ENCODE data around the gene SEMA3C. TPM values are rescaled to one million over a fixed set of nuclear protein-coding genes. Genes with fewer than 3 reads are reported as not detected.

SEMA3C gene
- total RNA-seq, 2 experiments from 2014 or later: not detected

- DNase-seq: no peak
- H3K27me3 Mint-ChIP-seq: no peaks in the 10 kb centered on the region
- ChIA-PET CTCF (no interaction called here), POLR2A (no interaction called here)
- H3K4me3 Mint-ChIP-seq: no peak overlapping the region
- H3K27ac Mint-ChIP-seq: no peak overlapping the region
- H3K4me1 Mint-ChIP-seq: no peaks in the 10 kb centered on the region
- peaks cover 10% of the 10 kb centered on the region for H3K9me3 Mint-ChIP-seq
- no peaks in the 10 kb centered on the region for H3K36me3 Mint-ChIP-seq (ENCODE audit: low read depth)
Observed at GRCh38 chr7:80752954-80753690, 165.7 kb downstream of the SEMA3C start.

- no peak overlapping the region for H3K27ac Mint-ChIP-seq
- no peak overlapping the region for H3K4me3 Mint-ChIP-seq
- POLR2A ChIA-PET: no interaction called here
Observed at GRCh38 chr7:80749270-80749669, 169.6 kb downstream of the SEMA3C start.

GRCh38 chr7:80748363-80749042, 170.3 kb downstream of the SEMA3C start:
- no peak overlapping the region for H3K4me3 Mint-ChIP-seq
- H3K4me1 Mint-ChIP-seq: no peaks in the 10 kb centered on the region
- ChIA-PET POLR2A (no interaction called here), CTCF (no interaction called here)
- H3K27me3 Mint-ChIP-seq: no peaks in the 10 kb centered on the region
- no peaks in the 10 kb centered on the region for H3K36me3 Mint-ChIP-seq (ENCODE audit: low read depth)
- DNase-seq: no peak
- no peak overlapping the region for H3K27ac Mint-ChIP-seq
- peaks cover 2% of the 10 kb centered on the region for H3K9me3 Mint-ChIP-seq

More at GRCh38 chr7:80749270-80749669, 169.6 kb downstream of the SEMA3C start:
- H3K4me1 Mint-ChIP-seq: no peaks in the 10 kb centered on the region
- CTCF ChIA-PET: no interaction called here
- H3K9me3 Mint-ChIP-seq: peaks cover 2% of the 10 kb centered on the region
- H3K36me3 Mint-ChIP-seq (ENCODE audit: low read depth): no peaks in the 10 kb centered on the region
- DNase-seq: no peak
- no peaks in the 10 kb centered on the region for H3K27me3 Mint-ChIP-seq

GRCh38 chr7:80740778-80741545, 177.9 kb downstream of the SEMA3C start:
- no peak overlapping the region for H3K4me3 Mint-ChIP-seq
- H3K4me1 Mint-ChIP-seq: no peaks in the 10 kb centered on the region
- DNase-seq: no peak
- H3K27me3 Mint-ChIP-seq: no peaks in the 10 kb centered on the region
- POLR2A ChIA-PET: no interaction called here
- CTCF ChIA-PET: no interaction called here
- no peak overlapping the region for H3K27ac Mint-ChIP-seq
- no peaks in the 10 kb centered on the region for H3K36me3 Mint-ChIP-seq (ENCODE audit: low read depth)
- H3K9me3 Mint-ChIP-seq: peaks cover under 1% of the 10 kb centered on the region

DNA sequence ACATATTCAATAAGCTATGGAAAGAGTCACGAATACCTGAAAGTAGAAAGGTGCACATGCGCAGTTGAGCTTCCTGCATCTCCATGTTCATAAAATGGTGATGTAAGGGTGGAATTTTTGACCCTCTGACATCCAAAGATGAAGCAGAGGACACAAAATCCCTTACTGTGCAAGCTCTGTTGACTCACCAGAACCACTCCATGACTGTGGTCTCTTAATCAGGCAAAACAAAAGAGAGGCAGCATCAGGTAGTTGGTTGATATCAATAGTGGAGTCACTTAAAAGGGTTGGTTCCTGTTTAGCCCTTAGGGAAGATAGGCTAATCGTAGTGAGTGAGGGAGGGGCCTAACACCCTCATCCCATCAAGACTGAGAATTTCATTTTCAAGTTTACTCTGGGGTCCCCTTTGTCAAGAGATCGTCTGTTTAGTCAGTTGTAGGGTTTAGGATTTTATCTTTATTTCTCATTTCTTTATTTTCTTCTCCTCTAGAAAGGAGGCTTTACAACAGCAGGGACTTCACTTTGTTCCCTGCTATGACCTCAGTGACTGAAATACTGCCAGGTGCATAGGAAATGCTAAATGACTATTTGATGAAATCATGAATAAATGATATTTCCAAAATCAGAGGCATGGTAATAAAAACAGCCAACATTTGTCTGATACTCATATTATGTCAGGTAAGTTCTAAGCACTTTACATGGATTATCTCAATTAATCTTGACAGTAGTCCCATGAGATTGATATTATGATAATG, 182.3 kb downstream of the SEMA3C start:
- POLR2A ChIA-PET: no interaction called here

DNA sequence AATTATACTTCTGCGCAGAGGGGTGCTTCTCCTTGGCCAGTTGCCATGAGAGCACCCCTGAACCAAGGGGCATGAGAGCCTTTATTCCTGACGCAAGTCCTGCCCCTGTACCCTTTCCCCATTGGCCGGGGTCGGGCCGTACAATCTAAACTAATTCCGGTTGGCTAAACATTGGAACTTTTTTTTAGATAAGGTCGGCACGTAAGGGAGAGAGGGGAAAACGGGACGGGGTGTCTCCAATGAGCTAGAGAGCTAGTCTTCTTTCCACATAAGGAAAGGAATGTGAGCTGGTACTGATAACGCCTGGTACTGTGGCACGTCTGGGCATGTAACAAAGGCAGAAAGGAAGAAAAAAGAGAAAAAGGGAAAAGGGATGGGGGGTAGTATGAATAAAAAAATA, 183.5 kb downstream of the SEMA3C start:
- no peak for DNase-seq
- Mint-ChIP-seq H3K27ac (no peak overlapping the region), H3K4me3 (no peak overlapping the region), H3K9me3 (peaks cover 6% of the 10 kb centered on the region), H3K4me1 (no peaks in the 10 kb centered on the region), H3K27me3 (no peaks in the 10 kb centered on the region), H3K36me3 (ENCODE audit: low read depth) (no peaks in the 10 kb centered on the region)
- CTCF ChIA-PET: no interaction called here
- POLR2A ChIA-PET: no interaction called here

More for the DNA sequence above, 182.3 kb downstream of the SEMA3C start:
- Mint-ChIP-seq H3K36me3 (ENCODE audit: low read depth) (no peaks in the 10 kb centered on the region), H3K4me1 (no peaks in the 10 kb centered on the region), H3K27me3 (no peaks in the 10 kb centered on the region), H3K9me3 (peaks cover 6% of the 10 kb centered on the region), H3K4me3 (no peak overlapping the region), H3K27ac (no peak overlapping the region)
- CTCF ChIA-PET: no interaction called here
- DNase-seq: no peak

- CTCF ChIA-PET: no interaction called here
- H3K27ac Mint-ChIP-seq: no peak overlapping the region
- H3K36me3 Mint-ChIP-seq (ENCODE audit: low read depth): no peaks in the 10 kb centered on the region
Observed at GRCh38 chr7:80734011-80734410, 184.8 kb downstream of the SEMA3C start.

DNA sequence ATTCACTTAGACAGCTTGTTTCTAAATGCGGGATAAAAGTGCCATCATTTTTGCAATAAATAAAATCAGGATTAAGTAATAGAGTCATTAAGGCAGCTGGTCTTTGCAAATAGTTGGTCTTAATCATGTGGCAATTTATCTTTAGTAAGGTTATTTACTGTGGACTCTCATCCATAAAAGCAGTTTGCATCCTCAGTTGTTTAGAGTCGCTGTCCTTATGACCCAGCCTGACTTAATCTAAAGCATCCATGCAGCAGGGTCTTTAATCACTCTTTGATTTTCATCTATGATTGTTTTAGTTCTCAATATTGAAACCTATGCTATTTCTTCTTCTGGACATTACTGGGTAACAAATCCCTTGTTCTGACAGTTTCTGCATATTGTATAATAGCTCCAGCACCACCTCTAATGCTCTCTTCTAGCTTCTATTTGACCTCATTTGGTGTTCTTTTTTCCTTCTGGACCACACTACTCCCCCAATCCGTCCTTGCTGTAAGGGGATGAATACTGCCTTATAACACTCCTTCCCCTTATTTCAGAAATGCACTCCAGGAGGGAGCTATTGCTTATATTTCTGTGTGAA, 185.4 kb downstream of the SEMA3C start:
- H3K36me3 Mint-ChIP-seq (ENCODE audit: low read depth): no peaks in the 10 kb centered on the region
- no peak for DNase-seq
- CTCF ChIA-PET: no interaction called here
- H3K27ac Mint-ChIP-seq: no peak overlapping the region
- H3K9me3 Mint-ChIP-seq: peaks cover 6% of the 10 kb centered on the region
- H3K27me3 Mint-ChIP-seq: no peaks in the 10 kb centered on the region
- no peaks in the 10 kb centered on the region for H3K4me1 Mint-ChIP-seq
- POLR2A ChIA-PET: no interaction called here
- H3K4me3 Mint-ChIP-seq: no peak overlapping the region

More at GRCh38 chr7:80734011-80734410, 184.8 kb downstream of the SEMA3C start:
- no peak for DNase-seq
- no peaks in the 10 kb centered on the region for H3K4me1 Mint-ChIP-seq
- POLR2A ChIA-PET: no interaction called here
- no peaks in the 10 kb centered on the region for H3K27me3 Mint-ChIP-seq
- no peak overlapping the region for H3K4me3 Mint-ChIP-seq
- H3K9me3 Mint-ChIP-seq: peaks cover 6% of the 10 kb centered on the region

- no peak overlapping the region for H3K27ac Mint-ChIP-seq
- DNase-seq: no peak
- POLR2A ChIA-PET: no interaction called here
Observed at GRCh38 chr7:80732630-80733029, 186.2 kb downstream of the SEMA3C start.

GRCh38 chr7:80731281-80731680, 187.6 kb downstream of the SEMA3C start:
- DNase-seq: no peak
- H3K36me3 Mint-ChIP-seq (ENCODE audit: low read depth): no peaks in the 10 kb centered on the region
- no peak overlapping the region for H3K4me3 Mint-ChIP-seq
- CTCF ChIA-PET: interaction anchor here (0.7 kb wide), 1 partner anchor 53 kb away, joined by 6 read pairs; no protein-coding TSS in a partner anchor
- peaks cover 8% of the 10 kb centered on the region for H3K9me3 Mint-ChIP-seq
- no peak overlapping the region for H3K27ac Mint-ChIP-seq
- POLR2A ChIA-PET: no interaction called here
- no peaks in the 10 kb centered on the region for H3K27me3 Mint-ChIP-seq
- no peaks in the 10 kb centered on the region for H3K4me1 Mint-ChIP-seq

More at GRCh38 chr7:80732630-80733029, 186.2 kb downstream of the SEMA3C start:
- H3K9me3 Mint-ChIP-seq: peaks cover 8% of the 10 kb centered on the region
- H3K4me1 Mint-ChIP-seq: no peaks in the 10 kb centered on the region
- no peaks in the 10 kb centered on the region for H3K27me3 Mint-ChIP-seq
- no peaks in the 10 kb centered on the region for H3K36me3 Mint-ChIP-seq (ENCODE audit: low read depth)
- CTCF ChIA-PET: no interaction called here
- no peak overlapping the region for H3K4me3 Mint-ChIP-seq

DNA sequence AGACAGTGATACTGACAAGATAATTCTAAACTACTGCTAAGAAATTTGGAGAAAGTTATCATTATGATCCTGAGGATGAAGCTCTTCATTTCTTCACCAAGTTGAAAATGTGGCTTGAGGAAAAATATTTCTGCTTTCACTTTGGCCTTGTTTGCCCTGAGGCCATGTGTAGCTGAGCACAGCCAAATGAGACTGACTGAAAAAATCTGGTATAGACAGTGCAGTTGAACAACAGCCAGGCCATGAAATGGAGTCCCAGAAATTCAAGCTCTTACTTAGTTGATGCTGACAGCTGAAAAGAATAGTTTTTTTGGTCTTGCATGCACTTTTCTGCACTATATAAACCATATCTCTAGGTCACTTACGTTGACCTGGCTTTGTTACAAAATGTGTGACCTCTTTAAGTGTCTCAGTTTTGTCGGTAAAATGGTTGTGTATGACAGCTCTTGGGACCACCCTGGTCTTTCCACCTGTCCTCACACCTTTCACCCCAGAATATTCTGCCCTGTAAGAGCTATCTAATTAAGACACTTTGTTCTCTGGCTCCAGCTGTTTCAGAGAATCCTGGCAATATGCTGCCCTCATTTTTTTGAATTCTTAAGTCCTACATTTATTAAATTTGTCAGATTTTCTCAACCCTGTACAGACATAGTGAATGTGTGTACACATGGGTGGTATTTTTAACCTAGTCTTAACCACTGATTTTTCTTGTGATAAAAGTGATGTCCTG, 189.1 kb downstream of the SEMA3C start:
- POLR2A ChIA-PET: no interaction called here
- peaks cover 5% of the 10 kb centered on the region for H3K9me3 Mint-ChIP-seq
- no peak overlapping the region for H3K4me3 Mint-ChIP-seq
- no peak overlapping the region for H3K27ac Mint-ChIP-seq
- no peak for DNase-seq
- H3K36me3 Mint-ChIP-seq (ENCODE audit: low read depth): no peaks in the 10 kb centered on the region
- no peaks in the 10 kb centered on the region for H3K4me1 Mint-ChIP-seq
- H3K27me3 Mint-ChIP-seq: no peaks in the 10 kb centered on the region
- CTCF ChIA-PET: no interaction called here

DNA sequence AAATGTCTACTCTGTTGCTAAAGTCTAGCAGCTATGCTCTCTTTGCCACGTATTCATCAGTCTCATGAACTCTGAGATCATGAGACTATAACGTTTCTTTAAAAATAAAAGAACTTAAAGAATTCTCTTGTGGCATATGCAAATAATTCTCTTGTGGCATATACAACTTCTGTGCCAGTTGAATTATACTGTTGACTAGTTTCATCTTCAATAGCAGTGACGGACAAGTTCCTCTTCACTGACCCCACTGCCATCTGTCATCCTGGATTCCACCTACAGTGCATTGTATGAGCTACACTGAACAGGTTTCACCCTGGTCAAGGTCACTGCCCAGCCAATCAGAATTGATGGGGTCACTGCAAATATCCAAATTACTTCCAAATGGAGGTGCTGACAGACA, 192.2 kb downstream of the SEMA3C start:
- no peak for DNase-seq
- H3K27me3 Mint-ChIP-seq: no peaks in the 10 kb centered on the region
- CTCF ChIA-PET: no interaction called here
- H3K9me3 Mint-ChIP-seq: peaks cover 3% of the 10 kb centered on the region
- no peaks in the 10 kb centered on the region for H3K36me3 Mint-ChIP-seq (ENCODE audit: low read depth)
- no peak overlapping the region for H3K27ac Mint-ChIP-seq
- POLR2A ChIA-PET: no interaction called here
- H3K4me1 Mint-ChIP-seq: no peaks in the 10 kb centered on the region
- H3K4me3 Mint-ChIP-seq: no peak overlapping the region
